Measurements from ENCODE around the gene KCTD11.
A peak's percentile ranks its signal among the peaks of the same experiment; 100 is the strongest.

Gene KCTD11

GRCh38 chr17:7348478-7349242 is 3.3 kb upstream of the KCTD11 start:
- ChIA-PET CTCF (interaction anchor here (1.0 to 8.1 kb wide), 7 partner anchors 7 to 212 kb away, joined by 3 to 62 read pairs (median 5); partner anchors contain the start of genes ACAP1 and SLC2A4), POLR2A (interaction anchor here (0.7 to 1.6 kb wide), 2 partner anchors 12 to 19 kb away, joined by 3 to 4 read pairs; partner anchors contain the start of genes ACAP1 and NEURL4)
- DNase-seq (ENCODE audit: extremely low spot score) = no peak
- TF ChIP-seq CTCF (IDR thresholded peaks at IDR 0.05; ENCODE audit: control extremely low read depth, extremely low read depth, low read depth, missing control alignments) = no peak

GRCh38 chr17:7352503-7352889 is 534 bp downstream of the KCTD11 start:
- CTCF ChIA-PET = interaction anchor here (0.7 to 8.1 kb wide), 6 partner anchors 16 to 225 kb away, joined by 3 to 62 read pairs (median 11); partner anchors contain the start of genes ACAP1, SENP3 and TNFSF13
- no peak for DNase-seq (ENCODE audit: extremely low spot score)
- no peak for TF ChIP-seq CTCF (IDR thresholded peaks at IDR 0.05; ENCODE audit: control extremely low read depth, extremely low read depth, low read depth, missing control alignments)
- POLR2A ChIA-PET = no interaction called here

GRCh38 chr17:7352910-7353635 is 1.1 kb downstream of the KCTD11 start:
- POLR2A ChIA-PET = interaction anchor here (0.5 to 0.8 kb wide), 2 partner anchors 16 to 47 kb away, joined by 3 to 4 read pairs; partner anchors contain the start of gene ACAP1
- CTCF ChIA-PET = interaction anchor here (0.7 to 8.1 kb wide), 10 partner anchors 15 to 225 kb away, joined by 3 to 62 read pairs (median 5); partner anchors contain the start of genes ACAP1, SENP3 and TNFSF13
- no peak for TF ChIP-seq CTCF (IDR thresholded peaks at IDR 0.05; ENCODE audit: control extremely low read depth, extremely low read depth, low read depth, missing control alignments)
- DNase-seq (ENCODE audit: extremely low spot score) = no peak

- no peak for TF ChIP-seq CTCF (IDR thresholded peaks at IDR 0.05; ENCODE audit: control extremely low read depth, extremely low read depth, low read depth, missing control alignments)
- peak; percentile 44 for DNase-seq (ENCODE audit: extremely low spot score)
- ChIA-PET POLR2A (interaction anchor here (0.6 to 1.0 kb wide), 3 partner anchors 18 to 130 kb away, joined by 3 read pairs; partner anchors contain the start of genes ACAP1 and POLR2A), CTCF (interaction anchor here (0.8 to 8.1 kb wide), 16 partner anchors 10 to 235 kb away, joined by 3 to 62 read pairs (median 8); partner anchors contain the start of genes ACAP1, SENP3, SOX15 and TMEM102)
Observed at GRCh38 chr17:7354262-7354843, 2.4 kb downstream of the KCTD11 start.

- no peak for TF ChIP-seq CTCF (IDR thresholded peaks at IDR 0.05; ENCODE audit: control extremely low read depth, extremely low read depth, low read depth, missing control alignments)
- POLR2A ChIA-PET = interaction anchor here (1.0 to 1.3 kb wide), 2 partner anchors 130 kb away, joined by 3 to 4 read pairs; partner anchors contain the start of gene POLR2A
- CTCF ChIA-PET = interaction anchor here (0.8 to 4.8 kb wide), 36 partner anchors 9 to 333 kb away, joined by 3 to 55 read pairs (median 5); partner anchors contain the start of genes ACAP1, NEURL4, PLSCR3 and SENP3
- DNase-seq (ENCODE audit: extremely low spot score) = no peak
Observed at GRCh38 chr17:7355053-7355452, 3.1 kb downstream of the KCTD11 start, which contains the start of gene TMEM95. Gene TMEM95 (plus strand): TSS chr17:7355156. CDS start chr17:7355205, 49 bp downstream.
